Naive thymus-derived CD4-positive, alpha-beta T cell (primary cell): ENCODE data around the gene P3H2. TPM values are rescaled to one million over a fixed set of nuclear protein-coding genes. Genes with fewer than 3 reads are reported as not detected.

Experiments used
- ATAC-seq: fragments of 150-1000 bp; cut with Tn5 transposase; 2 replicates; pipeline ENCODE4 v1.10.0; 2021; ENCODE audit warnings: mild to moderate bottlenecking, moderate library complexity
- CTCF ChIA-PET: fragments of 350-600 bp; sonication (Branson Sonifier 250); formaldehyde crosslinking; loops from one replicate; lab custom pipeline; 2021; ENCODE audit warnings: antibody characterized with exemption; lab: Charles Lee
- POLR2A ChIA-PET: fragments of 350-600 bp; sonication (Branson Sonifier 250); formaldehyde crosslinking; loops from one replicate; lab custom pipeline; 2021; ENCODE audit warnings: antibody characterized with exemption, inconsistent platforms; lab: Charles Lee
- DNase-seq, 9 donors: peaks; one replicate each; pipeline versions ENCODE4 v3.0.0 to v3.0.0-alpha.2; 2020 to 2022; ENCODE audit warnings: mixed read lengths in 1 of 9
- H3K27ac ChIP-seq: one replicate; pipeline ENCODE4 v1.7.0; 2013; ENCODE audit warnings: mild to moderate bottlenecking, low read depth, low read length, moderate library complexity
- H3K27me3 ChIP-seq, 2 donors: one replicate each; pipeline ENCODE4 v1.7.0; 2013; ENCODE audit warnings: low read length in 2 of 2, mild to moderate bottlenecking in 2 of 2, moderate library complexity in 2 of 2; ENCODE audit not compliant: control insufficient read depth in 2 of 2, insufficient read depth in 2 of 2
- H3K36me3 ChIP-seq, 3 experiments: 1 replicate in 2 of 3; 2 replicates in 1 of 3; pipeline ENCODE4 v1.7.0; 2013; ENCODE audit warnings: low read length in 3 of 3, mild to moderate bottlenecking in 3 of 3, moderate library complexity in 1 of 3; ENCODE audit not compliant: insufficient read depth in 3 of 3, control insufficient read depth in 2 of 3
- H3K4me1 ChIP-seq, 2 donors: one replicate each; pipeline ENCODE4 v1.7.0; 2013; ENCODE audit warnings: low read length in 2 of 2, mild to moderate bottlenecking in 2 of 2, moderate library complexity in 1 of 2; ENCODE audit not compliant: control insufficient read depth in 2 of 2, insufficient read depth in 2 of 2
- H3K4me3 ChIP-seq: 2 replicates; pipeline ENCODE4 v1.7.0; 2013; ENCODE audit warnings: mild to moderate bottlenecking, low read length
- H3K9me3 ChIP-seq, 3 experiments: 1 replicate in 2 of 3; 2 replicates in 1 of 3; pipeline ENCODE4 v1.7.0; 2013; ENCODE audit warnings: low read length in 3 of 3; ENCODE audit not compliant: control insufficient read depth in 2 of 3
- H3K27ac Mint-ChIP-seq, 9 donors: one replicate each; pipeline ENCODE4 v1.8.0; 2020 to 2022; ENCODE audit warnings: mixed read lengths in 9 of 9, mild to moderate bottlenecking in 8 of 9, moderate library complexity in 5 of 9, inconsistent platforms in 2 of 9
- H3K27me3 Mint-ChIP-seq, 5 donors: one replicate each; pipeline ENCODE4 v1.8.0; 2021 to 2022; ENCODE audit warnings: mixed read lengths in 5 of 5, mild to moderate bottlenecking in 1 of 5
- H3K36me3 Mint-ChIP-seq, 5 donors: one replicate each; pipeline ENCODE4 v1.8.0; 2020 to 2022; ENCODE audit warnings: mixed read lengths in 5 of 5, mild to moderate bottlenecking in 3 of 5, inconsistent platforms in 1 of 5
- H3K4me1 Mint-ChIP-seq, 7 donors: one replicate each; pipeline ENCODE4 v1.8.0; 2020 to 2022; ENCODE audit warnings: mixed read lengths in 7 of 7, mild to moderate bottlenecking in 3 of 7, inconsistent platforms in 1 of 7
- H3K4me3 Mint-ChIP-seq, 10 donors: one replicate each; pipeline ENCODE4 v1.8.0; 2020 to 2022; ENCODE audit warnings: mild to moderate bottlenecking in 10 of 10, mixed read lengths in 10 of 10, moderate library complexity in 6 of 10, inconsistent platforms in 2 of 10
- H3K9me3 Mint-ChIP-seq, 11 donors: one replicate each; pipeline ENCODE4 v1.8.0; 2020 to 2022; ENCODE audit warnings: mixed read lengths in 11 of 11, mild to moderate bottlenecking in 4 of 11, inconsistent platforms in 1 of 11, moderate library complexity in 1 of 11
- intact Hi-C, 2 donors: fragments of 100-400 bp; cut with micrococcal nuclease; formaldehyde crosslinking; loops; one replicate each; pipeline ENCODE4 v1.15.1; 2023
- polyA plus RNA-seq, 2 donors: library from polyadenylated mRNA; unstranded; fragments of 300-500 nt; fragmentation: Illumina TruSeq; gene quantifications; one replicate each; pipeline ENCODE4 v1.2.3, GENCODE V29; 2021
- total RNA-seq, 6 experiments: library from RNA in 5 of 6; stranded (reverse) in 5 of 6; gene quantifications; 1 replicate in 5 of 6; 2 replicates in 1 of 6; pipeline ENCODE4 v1.2.3 and lab custom pipeline; 2021 to 2026

The P3H2 gene
- total and polyA plus RNA-seq, 7 experiments from 2014 or later = 0.48 to 1.8 TPM; not detected in 5

- Mint-ChIP-seq H3K9me3 (peaks cover 0 to 2% (median 0%) of the 10 kb centered on the region in 11 donors), H3K4me3 (no peak overlapping the region), H3K27me3 (no peaks in the 10 kb centered on the region), H3K27ac (no peak overlapping the region), H3K36me3 (no peaks in the 10 kb centered on the region), H3K4me1 (peaks cover 0 to 3% (median 0%) of the 10 kb centered on the region in 7 donors)
- H3K4me3 ChIP-seq = no peak overlapping the region
- intact Hi-C loops = no loop called here
- no peaks in the 10 kb centered on the region for H3K9me3 ChIP-seq
- H3K4me1 ChIP-seq = no peaks in the 10 kb centered on the region
- ChIA-PET CTCF (interaction anchor here (1.1 kb wide), 1 partner anchor 655 kb away, joined by 3 read pairs; no protein-coding TSS in a partner anchor), POLR2A (no interaction called here)
- no peaks in the 10 kb centered on the region for H3K27me3 ChIP-seq
- DNase-seq (no peak), ATAC-seq (no peak)
- H3K27ac ChIP-seq = no peak overlapping the region
- no peaks in the 10 kb centered on the region for H3K36me3 ChIP-seq
Observed at GRCh38 chr3:189927975-189928895, 192.5 kb downstream of the P3H2 start.

- Histone ChIP-seq H3K9me3 (no peaks in the 10 kb centered on the region), H3K4me1 (no peaks in the 10 kb centered on the region), H3K27me3 (no peaks in the 10 kb centered on the region), H3K4me3 (no peak overlapping the region), H3K27ac (no peak overlapping the region), H3K36me3 (no peaks in the 10 kb centered on the region)
- intact Hi-C loops = no loop called here
- Mint-ChIP-seq H3K27me3 (peaks cover 0 to 9% (median 3%) of the 10 kb centered on the region in 5 donors), H3K27ac (no peak overlapping the region), H3K9me3 (no peaks in the 10 kb centered on the region), H3K4me3 (no peak overlapping the region), H3K4me1 (peaks cover 0 to 2% (median 0%) of the 10 kb centered on the region in 7 donors), H3K36me3 (no peaks in the 10 kb centered on the region)
- no peak for DNase-seq
- CTCF ChIA-PET = interaction anchor here (0.8 kb wide), 1 partner anchor 661 kb away, joined by 3 read pairs; no protein-coding TSS in a partner anchor
- POLR2A ChIA-PET = no interaction called here
- no peak for ATAC-seq
Observed at GRCh38 chr3:189921770-189922169, 198.9 kb downstream of the P3H2 start.

GRCh38 chr3:189914799-189915198 is 205.9 kb downstream of the P3H2 start:
- no peak for DNase-seq
- Mint-ChIP-seq H3K27ac (no peak overlapping the region), H3K4me3 (no peak overlapping the region), H3K4me1 (no peaks in the 10 kb centered on the region), H3K36me3 (no peaks in the 10 kb centered on the region), H3K9me3 (no peaks in the 10 kb centered on the region), H3K27me3 (peaks cover 3 to 20% (median 10%) of the 10 kb centered on the region in 5 donors)
- CTCF ChIA-PET = no interaction called here
- POLR2A ChIA-PET = no interaction called here
- Histone ChIP-seq H3K27me3 (no peaks in the 10 kb centered on the region), H3K36me3 (no peaks in the 10 kb centered on the region), H3K4me3 (no peak overlapping the region), H3K4me1 (no peaks in the 10 kb centered on the region), H3K27ac (no peak overlapping the region), H3K9me3 (no peaks in the 10 kb centered on the region)
- ATAC-seq = peak; percentile 32
- intact Hi-C loops = no loop called here

GRCh38 chr3:189911001-189911400 is 209.7 kb downstream of the P3H2 start:
- no peaks in the 10 kb centered on the region for H3K36me3 ChIP-seq
- Mint-ChIP-seq H3K27ac (no peak overlapping the region), H3K4me3 (no peak overlapping the region), H3K27me3 (peaks cover 0 to 15% (median 12%) of the 10 kb centered on the region in 5 donors), H3K9me3 (peaks cover 0 to 4% (median 0%) of the 10 kb centered on the region in 11 donors), H3K36me3 (no peaks in the 10 kb centered on the region), H3K4me1 (no peaks in the 10 kb centered on the region)
- POLR2A ChIA-PET = no interaction called here
- H3K9me3 ChIP-seq = no peaks in the 10 kb centered on the region
- H3K27ac ChIP-seq = no peak overlapping the region
- ATAC-seq (no peak), DNase-seq (no peak)
- H3K4me3 ChIP-seq = no peak overlapping the region
- intact Hi-C loops = no loop called here
- CTCF ChIA-PET = no interaction called here
- H3K4me1 ChIP-seq = no peaks in the 10 kb centered on the region
- H3K27me3 ChIP-seq = no peaks in the 10 kb centered on the region

- Histone ChIP-seq H3K27ac (no peak overlapping the region), H3K9me3 (no peaks in the 10 kb centered on the region), H3K27me3 (no peaks in the 10 kb centered on the region), H3K4me3 (no peak overlapping the region), H3K36me3 (no peaks in the 10 kb centered on the region), H3K4me1 (no peaks in the 10 kb centered on the region)
- no peaks in the 10 kb centered on the region for H3K4me1 Mint-ChIP-seq
- H3K27me3 Mint-ChIP-seq = peaks cover 0 to 12% (median 8%) of the 10 kb centered on the region in 5 donors
- intact Hi-C loops = no loop called here
- DNase-seq (no peak), ATAC-seq (no peak)
- H3K9me3 Mint-ChIP-seq = peaks cover 0 to 4% (median 0%) of the 10 kb centered on the region in 11 donors
- POLR2A ChIA-PET = no interaction called here
- CTCF ChIA-PET = no interaction called here
- no peak overlapping the region for H3K27ac Mint-ChIP-seq
- H3K36me3 Mint-ChIP-seq = no peaks in the 10 kb centered on the region
- no peak overlapping the region for H3K4me3 Mint-ChIP-seq
Observed at GRCh38 chr3:189909573-189909972, 211.1 kb downstream of the P3H2 start.

GRCh38 chr3:189909139-189909538 is 211.6 kb downstream of the P3H2 start:
- Histone ChIP-seq H3K4me1 (no peaks in the 10 kb centered on the region), H3K9me3 (no peaks in the 10 kb centered on the region), H3K4me3 (no peak overlapping the region), H3K36me3 (no peaks in the 10 kb centered on the region), H3K27ac (no peak overlapping the region), H3K27me3 (no peaks in the 10 kb centered on the region)
- CTCF ChIA-PET = no interaction called here
- Mint-ChIP-seq H3K4me1 (no peaks in the 10 kb centered on the region), H3K36me3 (no peaks in the 10 kb centered on the region), H3K4me3 (no peak overlapping the region), H3K27ac (no peak overlapping the region), H3K9me3 (peaks cover 0 to 4% (median 0%) of the 10 kb centered on the region in 11 donors), H3K27me3 (peaks cover 0 to 12% (median 8%) of the 10 kb centered on the region in 5 donors)
- no peak for ATAC-seq
- intact Hi-C loops = no loop called here
- POLR2A ChIA-PET = no interaction called here
- DNase-seq = no peak
